GM12891 (cell line): Measurements from ENCODE around the gene IFNA13.

Source experiments
- PAX5 ChIP-seq: IDR thresholded peaks from 2 replicates; pipeline ENCODE4 v1.6.1; 2011; ENCODE audit warnings: low read length, moderate library complexity, mild to moderate bottlenecking; ENCODE audit not compliant: insufficient read depth, severe bottlenecking
- POLR2A ChIP-seq: IDR thresholded peaks from 2 replicates; pipeline ENCODE4 v1.6.1; 2011; ENCODE audit warnings: low read depth, low read length, control low read depth
- POLR2AphosphoS5 ChIP-seq: IDR thresholded peaks from 2 replicates; pipeline ENCODE4 v1.6.1; 2011; ENCODE audit warnings: low read depth, low read length, control low read depth
- SPI1 ChIP-seq: IDR thresholded peaks from 2 replicates; pipeline ENCODE4 v1.6.1; 2011; ENCODE audit warnings: low read depth, low read length, control low read depth
- TAF1 ChIP-seq: IDR thresholded peaks from 2 replicates; pipeline ENCODE4 v1.6.1; 2011; ENCODE audit warnings: low read depth, low read length, control low read depth

DNA sequence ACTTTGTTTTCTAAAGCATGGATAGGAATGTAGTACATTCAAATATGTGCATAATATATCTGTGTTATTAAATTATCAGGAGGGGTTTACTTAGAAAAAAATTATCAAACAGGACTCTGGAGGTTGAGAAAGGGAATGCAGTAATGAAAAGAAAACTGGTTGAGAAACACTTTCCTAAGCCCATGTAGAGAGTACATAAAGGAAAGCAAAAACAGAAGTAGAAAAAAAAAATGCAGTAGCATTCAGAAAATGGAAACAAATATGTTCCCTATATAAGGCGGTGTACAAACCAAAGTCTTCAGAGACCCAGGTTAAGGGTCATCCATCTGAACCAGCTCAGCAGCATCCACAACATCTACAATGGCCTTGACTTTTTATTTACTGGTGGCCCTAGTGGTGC, 41.0 kb upstream of the IFNA13 start, which contains the start of gene IFNA8:
- TF ChIP-seq POLR2AphosphoS5 (no peak), TAF1 (no peak), POLR2A (no peak), PAX5 (no peak), SPI1 (no peak)
